Kidney (tissue), 14 donors: ENCODE data around the gene TICAM2. TPM values are rescaled to one million over a fixed set of nuclear protein-coding genes. Genes with fewer than 3 reads are reported as not detected.
A peak's percentile ranks its signal among the peaks of the same experiment; 100 is the strongest.

Experiments used
- DNase-seq, 5 donors: peaks; one replicate each; pipeline ENCODE4 v3.0.0-alpha.2; 2013 to 2020
- FAIRE-seq: peaks from 2 replicates; lab custom pipeline; 2012; peaks lifted over from hg19 to GRCh38; lab: Jason Lieb, UNC
- H3K27ac ChIP-seq, 2 donors: one replicate each; pipeline ENCODE4 v1.7.0; 2013; ENCODE audit warnings: low read depth in 2 of 2, low read length in 2 of 2, inconsistent platforms in 1 of 2
- H3K27me3 ChIP-seq: one replicate; pipeline ENCODE4 v1.7.1; 2013; ENCODE audit warnings: low read length, inconsistent platforms; ENCODE audit not compliant: control insufficient read depth, insufficient read depth
- H3K36me3 ChIP-seq, 3 donors: one replicate each; pipeline versions ENCODE4 v1.7.0 to v1.7.1; 2013; ENCODE audit warnings: low read length in 3 of 3, control low read depth in 1 of 3, inconsistent platforms in 1 of 3; ENCODE audit not compliant: insufficient read depth in 3 of 3, control insufficient read depth in 2 of 3
- H3K4me1 ChIP-seq, 3 donors: one replicate each; pipeline versions ENCODE4 v1.7.0 to v1.7.1; 2013; ENCODE audit warnings: low read length in 3 of 3, inconsistent platforms in 1 of 3, low read depth in 1 of 3; ENCODE audit not compliant: control insufficient read depth in 2 of 3, insufficient read depth in 2 of 3
- H3K4me3 ChIP-seq, 3 donors: one replicate each; pipeline versions ENCODE4 v1.7.0 to v1.8.1; 2013; ENCODE audit warnings: low read length in 3 of 3, control low read depth in 1 of 3, inconsistent platforms in 1 of 3
- H3K9ac ChIP-seq, 3 donors: one replicate each; pipeline versions ENCODE4 v1.7.0 to v1.7.1; 2013; ENCODE audit warnings: low read length in 3 of 3, control low read depth in 1 of 3, inconsistent platforms in 1 of 3
- H3K9me3 ChIP-seq, 3 donors: one replicate each; pipeline versions ENCODE4 v1.7.0 to v1.7.1; 2013; ENCODE audit warnings: low read length in 3 of 3, control low read depth in 1 of 3, inconsistent platforms in 1 of 3; ENCODE audit not compliant: control insufficient read depth in 2 of 3, insufficient read depth in 1 of 3
- CTCF ChIP-seq: IDR thresholded peaks from 3 replicates; pipeline ENCODE4 v1.5.1; 2012; ENCODE audit warnings: mild to moderate bottlenecking, moderate library complexity, borderline replicate concordance; ENCODE audit not compliant: insufficient read depth; ENCODE audit errors: extremely low read depth
- intact Hi-C: fragments of 100-400 bp; cut with DNase I; formaldehyde crosslinking; loops from one replicate; pipeline ENCODE4 v1.11.1; 2022
- polyA plus RNA-seq: library from polyadenylated mRNA; stranded (reverse); fragments of 350-450 nt; fragmentation: Illumina TruSeq; extraction: RNeasy Lipid Tissue Mini Kit (QIAGEN cat#74804); gene quantifications from one replicate; pipeline ENCODE4 v1.2.3, GENCODE V29; 2014; ENCODE audit warnings: low read depth, low replicate concordance; ENCODE audit not compliant: insufficient read depth
- total RNA-seq: library from RNA; stranded (reverse); fragmentation: NEBNext Ultra II Directional; extraction: Animal tissue kit (Norgen Biotek cat#: 25700); gene quantifications from one replicate; pipeline ENCODE4 v1.2.1, GENCODE V29; 2021
- donor health status: control.
- donor health status: control.
- donor health status: control.
- donor health status: control.
- donor health status: control.
- donor health status: DM: yes; HTN: yes; CAD: no.
- donor health status: Normal renal cell carcinoma (clear cell type).

Gene TICAM2
- total and polyA plus RNA-seq, 2 donors from 2014 or later = 2.0 to 7.6 TPM

- Histone ChIP-seq H3K9me3 (no peaks in the 10 kb centered on the region), H3K36me3 (no peaks in the 10 kb centered on the region), H3K4me3 (peak within 1 kb of the TSS; percentile 93 to 97 (median 93)), H3K9ac (peak within 1 kb of the TSS; percentile 70 to 90 (median 87)), H3K27ac (peak within 1 kb of the TSS; percentile 93 to 96), H3K4me1 (peaks cover 5 to 16% (median 12%) of the 10 kb centered on the region in 3 donors), H3K27me3 (no peaks in the 10 kb centered on the region)
- DNase-seq (peak; percentile 98 to 100 (median 99)), FAIRE-seq (peak; percentile 96)
- intact Hi-C loops = no loop called here
- no peak for TF ChIP-seq CTCF
These were observed 23.5 kb upstream of the TICAM2 start, which contains the start of gene TMED7 for GRCh38 chr5:115625579-115626444. TMED7 (minus strand) TSS chr5:115626036; CDS start chr5:115625792, 244 bp downstream.

GRCh38 chr5:115624994-115625393, 22.7 kb upstream of the TICAM2 start:
- no peaks in the 10 kb centered on the region for H3K9me3 ChIP-seq
- peak overlapping the region in 1 of 2 donors; percentile 93 for H3K27ac ChIP-seq
- peak in 1 of 5 donors; percentile 23 for DNase-seq
- H3K4me1 ChIP-seq = peaks cover 5 to 16% (median 12%) of the 10 kb centered on the region in 3 donors
- no peak for TF ChIP-seq CTCF
- peak overlapping the region; percentile 48 to 90 (median 87) for H3K9ac ChIP-seq
- FAIRE-seq = no peak
- peaks cover 0 to 6% (median 0%) of the 10 kb centered on the region in 3 donors for H3K36me3 ChIP-seq
- intact Hi-C loops = no loop called here
- H3K4me3 ChIP-seq = peak overlapping the region; percentile 90 to 97 (median 93)
- no peaks in the 10 kb centered on the region for H3K27me3 ChIP-seq

GRCh38 chr5:115623658-115624057, 21.4 kb upstream of the TICAM2 start:
- FAIRE-seq (no peak), DNase-seq (no peak)
- intact Hi-C loops = no loop called here
- Histone ChIP-seq H3K27ac (no peak overlapping the region), H3K36me3 (peaks cover 4 to 17% (median 6%) of the 10 kb centered on the region in 3 donors), H3K27me3 (no peaks in the 10 kb centered on the region), H3K9me3 (no peaks in the 10 kb centered on the region), H3K9ac (peak overlapping the region in 1 of 3 donors; percentile 90), H3K4me1 (peaks cover 5 to 16% (median 12%) of the 10 kb centered on the region in 3 donors), H3K4me3 (peak overlapping the region in 2 of 3 donors; percentile 90 to 93)
- no peak for TF ChIP-seq CTCF
